Liver (tissue), 9 donors: ENCODE measurements around the gene CIITA. TPM values are rescaled to one million over a fixed set of nuclear protein-coding genes. Genes with fewer than 3 reads are reported as not detected.
A peak's percentile ranks its signal among the peaks of the same experiment; 100 is the strongest.

Experiments used
- DNase-seq: peaks from one replicate; pipeline ENCODE4 v3.0.0-alpha.2; 2017; ENCODE audit warnings: low spot score
- H3K27ac ChIP-seq, 2 donors: one replicate each; pipeline ENCODE4 v1.7.0; 2013; ENCODE audit warnings: inconsistent platforms in 2 of 2, low read length in 2 of 2, control low read depth in 1 of 2, low read depth in 1 of 2, mild to moderate bottlenecking in 1 of 2
- H3K27me3 ChIP-seq, 4 donors: one replicate each; pipeline versions ENCODE4 v1.6.1 to v1.7.0; 2013; ENCODE audit warnings: low read length in 3 of 4, inconsistent platforms in 1 of 4, mild to moderate bottlenecking in 1 of 4, moderate library complexity in 1 of 4; ENCODE audit not compliant: control insufficient read depth in 4 of 4, insufficient read depth in 4 of 4
- H3K36me3 ChIP-seq, 4 donors: one replicate each; pipeline versions ENCODE4 v1.6.1 to v1.7.0; 2013; ENCODE audit warnings: low read length in 3 of 4, mild to moderate bottlenecking in 3 of 4, low read depth in 1 of 4, moderate library complexity in 1 of 4; ENCODE audit not compliant: control insufficient read depth in 4 of 4, insufficient read depth in 3 of 4
- H3K4me1 ChIP-seq, 4 donors: one replicate each; pipeline versions ENCODE4 v1.6.1 to v1.7.0; 2013; ENCODE audit warnings: low read length in 3 of 4, mild to moderate bottlenecking in 3 of 4, moderate library complexity in 1 of 4; ENCODE audit not compliant: control insufficient read depth in 4 of 4, insufficient read depth in 4 of 4
- H3K4me3 ChIP-seq, 3 donors: one replicate each; pipeline versions ENCODE4 v1.6.1 to v1.7.0; 2013; ENCODE audit warnings: low read length in 3 of 3, control low read depth in 1 of 3, low read depth in 1 of 3, mild to moderate bottlenecking in 1 of 3
- H3K9ac ChIP-seq, 2 donors: one replicate each; pipeline ENCODE4 v1.7.0; 2013; ENCODE audit warnings: low read length in 2 of 2, mild to moderate bottlenecking in 2 of 2, moderate library complexity in 2 of 2, control low read depth in 1 of 2, low read depth in 1 of 2
- H3K9me3 ChIP-seq, 4 donors: one replicate each; pipeline versions ENCODE4 v1.6.1 to v1.7.0; 2013; ENCODE audit warnings: low read length in 3 of 4; ENCODE audit not compliant: control insufficient read depth in 4 of 4
- FOXA2 ChIP-seq: IDR thresholded peaks from 2 replicates; pipeline ENCODE4 v1.6.1; 2016; ENCODE audit warnings: antibody characterized with exemption
- GABPA ChIP-seq, 2 donors: IDR thresholded peaks in 1 of 2; conservative IDR thresholded peaks in 1 of 2; 2 replicates each; pipeline ENCODE4 v1.6.1; 2016; ENCODE audit warnings: antibody characterized with exemption in 2 of 2, mild to moderate bottlenecking in 1 of 2, moderate library complexity in 1 of 2
- HNF4A ChIP-seq, 2 donors: conservative IDR thresholded peaks; 2 replicates each; pipeline ENCODE4 v1.6.1; 2016; ENCODE audit warnings: antibody characterized with exemption in 2 of 2, mild to moderate bottlenecking in 2 of 2
- HNF4G ChIP-seq: IDR thresholded peaks from 2 replicates; pipeline ENCODE4 v1.6.1; 2016; ENCODE audit warnings: antibody characterized with exemption
- JUND ChIP-seq, 2 donors: IDR thresholded peaks; 2 replicates each; pipeline ENCODE4 v1.6.1; 2016; ENCODE audit warnings: antibody characterized with exemption in 2 of 2
- NR2F2 ChIP-seq: IDR thresholded peaks from 2 replicates; pipeline ENCODE4 v1.6.1; 2016; ENCODE audit warnings: antibody characterized with exemption
- RAD21 ChIP-seq, 2 donors: IDR thresholded peaks; 2 replicates each; pipeline ENCODE4 v1.6.1; 2016; ENCODE audit warnings: antibody characterized with exemption in 2 of 2, mild to moderate bottlenecking in 2 of 2
- RXRA ChIP-seq, 2 donors: IDR thresholded peaks; 2 replicates each; pipeline ENCODE4 v1.6.1; 2017 to 2018; ENCODE audit warnings: antibody characterized with exemption in 2 of 2, mild to moderate bottlenecking in 1 of 2
- SP1 ChIP-seq: IDR thresholded peaks from 2 replicates; pipeline ENCODE4 v1.6.1; 2018; ENCODE audit warnings: antibody characterized with exemption, mild to moderate bottlenecking
- TAF1 ChIP-seq: conservative IDR thresholded peaks from 2 replicates; pipeline ENCODE4 v1.6.1; 2016; ENCODE audit warnings: antibody characterized with exemption, mild to moderate bottlenecking
- YY1 ChIP-seq: IDR thresholded peaks from 2 replicates; pipeline ENCODE4 v1.6.1; 2016; ENCODE audit warnings: antibody characterized with exemption, mild to moderate bottlenecking
- WGBS: extraction: QIAGEN DNeasy Blood & Tissue Kit; methylation state at CpG from one replicate; pipeline ENCODE4 v1.1.7; 2013; 5-methylcytosine and 5-hydroxymethylcytosine counted together
- polyA plus RNA-seq, 2 donors: library from polyadenylated mRNA; stranded (reverse) in 1 of 2; unstranded in 1 of 2; fragments of 200-250 nt in 1 of 2; fragments of >200 nt in 1 of 2; fragmentation: Nextera tagmentation in 1 of 2; extraction: Ambion mirVana in 1 of 2; gene quantifications; one replicate each; pipeline versions ENCODE4 v1.2.1 to v1.2.3, GENCODE V29; 2013 to 2015
- total RNA-seq, 2 donors: library from RNA; depleted of rRNA; stranded (reverse); fragments of >200 nt; gene quantifications; one replicate each; pipeline ENCODE4 v1.2.3, GENCODE V29; 2014
- TF ChIP-seq, protein P1 (sequence below): IDR thresholded peaks from 2 replicates; pipeline ENCODE4 v1.6.1; 2016; ENCODE audit warnings: antibody characterized with exemption
- TF ChIP-seq, protein P2 (sequence below): IDR thresholded peaks from 2 replicates; pipeline ENCODE4 v1.6.1; 2016; ENCODE audit warnings: antibody characterized with exemption, mild to moderate bottlenecking
- TF ChIP-seq, protein P3 (sequence below): fragments of 150-350 bp; IDR thresholded peaks from 2 replicates; pipeline ENCODE4 v1.5.1; 2017; ENCODE audit warnings: improper control_type of control experiment, low read depth, low read length; ENCODE audit not compliant: missing input control
- TF ChIP-seq, protein P4 (sequence below): IDR thresholded peaks from 2 replicates; pipeline ENCODE4 v1.6.1; 2016; ENCODE audit warnings: antibody characterized with exemption
- TF ChIP-seq, protein P5 (sequence below): IDR thresholded peaks from 2 replicates; pipeline ENCODE4 v1.6.1; 2016; ENCODE audit warnings: antibody characterized with exemption
- donor health status: healthy.
- donor health status: healthy.
- donor health status: healthy.
- donor health status: healthy.
- donor health status: healthy.

The CIITA gene
- total and polyA plus RNA-seq, 4 donors: 1.6 to 4.2 (median 2.2) TPM

DNA sequence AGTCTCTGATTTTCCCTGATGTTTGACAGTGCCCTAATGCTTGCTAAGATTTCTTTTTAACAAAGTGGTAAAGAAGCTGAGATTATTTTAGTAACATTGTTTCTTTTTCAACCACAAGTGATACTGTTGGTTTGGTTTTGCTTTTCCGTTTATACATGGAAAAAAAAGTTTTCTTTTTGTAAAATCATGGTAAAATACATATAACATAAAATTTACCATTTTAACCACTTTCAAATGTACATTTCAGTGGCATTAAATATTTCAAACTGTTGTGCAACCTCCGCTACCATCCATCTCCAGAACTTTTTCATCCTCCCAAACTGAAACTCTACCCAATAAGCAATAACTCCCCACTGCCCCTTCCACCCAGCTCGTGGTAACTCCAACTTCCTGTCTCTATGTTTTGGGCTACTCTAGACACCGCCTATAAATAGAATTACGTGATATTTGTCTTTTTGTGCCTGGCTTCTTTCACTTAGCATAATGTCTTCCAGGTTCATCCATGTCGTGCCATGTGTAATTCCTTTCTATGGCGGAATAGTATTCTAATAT is 4.6 kb downstream of the CIITA start:
- peaks cover 0 to 18% (median 7%) of the 10 kb centered on the region in 4 donors for H3K4me1 ChIP-seq
- no peaks in the 10 kb centered on the region for H3K9me3 ChIP-seq
- H3K27me3 ChIP-seq: no peaks in the 10 kb centered on the region
- TF ChIP-seq, protein P1, sequence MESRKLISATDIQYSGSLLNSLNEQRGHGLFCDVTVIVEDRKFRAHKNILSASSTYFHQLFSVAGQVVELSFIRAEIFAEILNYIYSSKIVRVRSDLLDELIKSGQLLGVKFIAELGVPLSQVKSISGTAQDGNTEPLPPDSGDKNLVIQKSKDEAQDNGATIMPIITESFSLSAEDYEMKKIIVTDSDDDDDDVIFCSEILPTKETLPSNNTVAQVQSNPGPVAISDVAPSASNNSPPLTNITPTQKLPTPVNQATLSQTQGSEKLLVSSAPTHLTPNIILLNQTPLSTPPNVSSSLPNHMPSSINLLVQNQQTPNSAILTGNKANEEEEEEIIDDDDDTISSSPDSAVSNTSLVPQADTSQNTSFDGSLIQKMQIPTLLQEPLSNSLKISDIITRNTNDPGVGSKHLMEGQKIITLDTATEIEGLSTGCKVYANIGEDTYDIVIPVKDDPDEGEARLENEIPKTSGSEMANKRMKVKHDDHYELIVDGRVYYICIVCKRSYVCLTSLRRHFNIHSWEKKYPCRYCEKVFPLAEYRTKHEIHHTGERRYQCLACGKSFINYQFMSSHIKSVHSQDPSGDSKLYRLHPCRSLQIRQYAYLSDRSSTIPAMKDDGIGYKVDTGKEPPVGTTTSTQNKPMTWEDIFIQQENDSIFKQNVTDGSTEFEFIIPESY: no peak
- TF ChIP-seq, protein P2, sequence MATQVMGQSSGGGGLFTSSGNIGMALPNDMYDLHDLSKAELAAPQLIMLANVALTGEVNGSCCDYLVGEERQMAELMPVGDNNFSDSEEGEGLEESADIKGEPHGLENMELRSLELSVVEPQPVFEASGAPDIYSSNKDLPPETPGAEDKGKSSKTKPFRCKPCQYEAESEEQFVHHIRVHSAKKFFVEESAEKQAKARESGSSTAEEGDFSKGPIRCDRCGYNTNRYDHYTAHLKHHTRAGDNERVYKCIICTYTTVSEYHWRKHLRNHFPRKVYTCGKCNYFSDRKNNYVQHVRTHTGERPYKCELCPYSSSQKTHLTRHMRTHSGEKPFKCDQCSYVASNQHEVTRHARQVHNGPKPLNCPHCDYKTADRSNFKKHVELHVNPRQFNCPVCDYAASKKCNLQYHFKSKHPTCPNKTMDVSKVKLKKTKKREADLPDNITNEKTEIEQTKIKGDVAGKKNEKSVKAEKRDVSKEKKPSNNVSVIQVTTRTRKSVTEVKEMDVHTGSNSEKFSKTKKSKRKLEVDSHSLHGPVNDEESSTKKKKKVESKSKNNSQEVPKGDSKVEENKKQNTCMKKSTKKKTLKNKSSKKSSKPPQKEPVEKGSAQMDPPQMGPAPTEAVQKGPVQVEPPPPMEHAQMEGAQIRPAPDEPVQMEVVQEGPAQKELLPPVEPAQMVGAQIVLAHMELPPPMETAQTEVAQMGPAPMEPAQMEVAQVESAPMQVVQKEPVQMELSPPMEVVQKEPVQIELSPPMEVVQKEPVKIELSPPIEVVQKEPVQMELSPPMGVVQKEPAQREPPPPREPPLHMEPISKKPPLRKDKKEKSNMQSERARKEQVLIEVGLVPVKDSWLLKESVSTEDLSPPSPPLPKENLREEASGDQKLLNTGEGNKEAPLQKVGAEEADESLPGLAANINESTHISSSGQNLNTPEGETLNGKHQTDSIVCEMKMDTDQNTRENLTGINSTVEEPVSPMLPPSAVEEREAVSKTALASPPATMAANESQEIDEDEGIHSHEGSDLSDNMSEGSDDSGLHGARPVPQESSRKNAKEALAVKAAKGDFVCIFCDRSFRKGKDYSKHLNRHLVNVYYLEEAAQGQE: no peak
- TF ChIP-seq HNF4G (no peak), YY1 (no peak)
- TF ChIP-seq, protein P3, sequence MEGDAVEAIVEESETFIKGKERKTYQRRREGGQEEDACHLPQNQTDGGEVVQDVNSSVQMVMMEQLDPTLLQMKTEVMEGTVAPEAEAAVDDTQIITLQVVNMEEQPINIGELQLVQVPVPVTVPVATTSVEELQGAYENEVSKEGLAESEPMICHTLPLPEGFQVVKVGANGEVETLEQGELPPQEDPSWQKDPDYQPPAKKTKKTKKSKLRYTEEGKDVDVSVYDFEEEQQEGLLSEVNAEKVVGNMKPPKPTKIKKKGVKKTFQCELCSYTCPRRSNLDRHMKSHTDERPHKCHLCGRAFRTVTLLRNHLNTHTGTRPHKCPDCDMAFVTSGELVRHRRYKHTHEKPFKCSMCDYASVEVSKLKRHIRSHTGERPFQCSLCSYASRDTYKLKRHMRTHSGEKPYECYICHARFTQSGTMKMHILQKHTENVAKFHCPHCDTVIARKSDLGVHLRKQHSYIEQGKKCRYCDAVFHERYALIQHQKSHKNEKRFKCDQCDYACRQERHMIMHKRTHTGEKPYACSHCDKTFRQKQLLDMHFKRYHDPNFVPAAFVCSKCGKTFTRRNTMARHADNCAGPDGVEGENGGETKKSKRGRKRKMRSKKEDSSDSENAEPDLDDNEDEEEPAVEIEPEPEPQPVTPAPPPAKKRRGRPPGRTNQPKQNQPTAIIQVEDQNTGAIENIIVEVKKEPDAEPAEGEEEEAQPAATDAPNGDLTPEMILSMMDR: no peak
- no peak overlapping the region for H3K4me3 ChIP-seq
- H3K36me3 ChIP-seq: no peaks in the 10 kb centered on the region
- no peak overlapping the region for H3K9ac ChIP-seq
- no peak overlapping the region for H3K27ac ChIP-seq
- WGBS: 70% methylated on average over 7 of the region's 7 CpGs
- DNase-seq: no peak

DNA sequence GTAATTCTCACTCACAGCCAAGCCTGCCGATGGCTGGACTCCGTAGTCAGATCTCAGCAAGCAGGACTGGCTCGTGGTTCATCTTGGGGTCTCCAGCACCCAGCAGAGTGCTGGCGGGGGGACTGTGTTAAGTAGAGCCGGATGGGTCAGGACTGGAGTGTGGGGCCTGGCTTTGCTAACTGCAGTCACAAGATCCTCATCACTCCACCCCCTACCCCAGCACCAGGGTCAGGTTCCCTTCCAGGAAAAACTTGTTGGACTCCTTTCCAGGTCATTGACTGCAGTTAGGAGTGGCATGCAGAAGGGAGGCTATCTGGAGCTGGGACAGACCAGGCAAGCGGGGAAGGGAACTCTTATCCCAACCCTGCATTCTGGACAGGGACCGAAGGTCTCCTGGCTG is 6.0 kb downstream of the CIITA start:
- 85% methylated on average over 7 of the region's 7 CpGs for WGBS
- TF ChIP-seq RAD21 (IDR thresholded peaks at IDR 0.05) (no peak), FOXA2 (no peak), SP1 (no peak), YY1 (no peak), RXRA (IDR thresholded peaks at IDR 0.05) (peak; percentile 56 to 67), GABPA (IDR thresholded peaks at IDR 0.05 in 1 of 2, conservative IDR thresholded peaks at IDR 0.05 in 1 of 2) (no peak), TAF1 (no peak), HNF4A (conservative IDR thresholded peaks at IDR 0.05) (no peak), NR2F2 (peak; percentile 60), JUND (IDR thresholded peaks at IDR 0.05) (no peak)
- TF ChIP-seq, protein P4, sequence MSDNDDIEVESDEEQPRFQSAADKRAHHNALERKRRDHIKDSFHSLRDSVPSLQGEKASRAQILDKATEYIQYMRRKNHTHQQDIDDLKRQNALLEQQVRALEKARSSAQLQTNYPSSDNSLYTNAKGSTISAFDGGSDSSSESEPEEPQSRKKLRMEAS: no peak
- TF ChIP-seq, protein P5, sequence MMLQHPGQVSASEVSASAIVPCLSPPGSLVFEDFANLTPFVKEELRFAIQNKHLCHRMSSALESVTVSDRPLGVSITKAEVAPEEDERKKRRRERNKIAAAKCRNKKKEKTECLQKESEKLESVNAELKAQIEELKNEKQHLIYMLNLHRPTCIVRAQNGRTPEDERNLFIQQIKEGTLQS: no peak
- TF ChIP-seq, protein P3: no peak
- no peak for DNase-seq
- Histone ChIP-seq H3K36me3 (no peaks in the 10 kb centered on the region), H3K9me3 (no peaks in the 10 kb centered on the region), H3K9ac (no peak overlapping the region), H3K27me3 (no peaks in the 10 kb centered on the region), H3K4me1 (peaks cover 0 to 18% (median 7%) of the 10 kb centered on the region in 4 donors), H3K27ac (no peak overlapping the region), H3K4me3 (no peak overlapping the region)
